HG02678 (cell line): ENCODE data around the gene ST6GALNAC6.
"Not testable (repeated sequence)": the region's sequence is repeated elsewhere in the genome, so short reads cannot be mapped to it uniquely, and the experiment has no call there.

Experiments used
- ATAC-seq: cut with Tn5 transposase; IDR thresholded peaks from one replicate; pipeline ENCODE4 v1.9.1; 2021; ENCODE audit warnings: mild to moderate bottlenecking, moderate library complexity; ENCODE audit not compliant: unreplicated experiment

The ST6GALNAC6 gene

GRCh38 chr9:127896395-127897192, 2.8 kb downstream of the ST6GALNAC6 start:
- no peak for ATAC-seq

- ATAC-seq = no peak
These were observed 3.6 kb downstream of the ST6GALNAC6 start for GRCh38 chr9:127895811-127896210.

- ATAC-seq = no peak
These were observed 6.0 kb downstream of the ST6GALNAC6 start for GRCh38 chr9:127893392-127893791.

- no peak for ATAC-seq
These were observed 6.6 kb downstream of the ST6GALNAC6 start for GRCh38 chr9:127892831-127893230.

- no peak for ATAC-seq
These were observed 9.3 kb downstream of the ST6GALNAC6 start for GRCh38 chr9:127890053-127890452.

- no peak for ATAC-seq
These were observed 11.6 kb downstream of the ST6GALNAC6 start for GRCh38 chr9:127887792-127888191.

GRCh38 chr9:127886401-127886972, 12.9 kb downstream of the ST6GALNAC6 start:
- ATAC-seq = no peak

- no peak for ATAC-seq
These were observed 13.7 kb downstream of the ST6GALNAC6 start for GRCh38 chr9:127885508-127886281.

- ATAC-seq = no peak
These were observed 14.4 kb downstream of the ST6GALNAC6 start for GRCh38 chr9:127884976-127885490.

- no peak for ATAC-seq
These were observed 14.9 kb downstream of the ST6GALNAC6 start for GRCh38 chr9:127884427-127884911.

- ATAC-seq = no peak
These were observed 15.4 kb downstream of the ST6GALNAC6 start for GRCh38 chr9:127883959-127884358.

GRCh38 chr9:127881715-127882114, 17.7 kb downstream of the ST6GALNAC6 start:
- not testable (repeated sequence) for ATAC-seq

GRCh38 chr9:127880143-127880542, 19.3 kb downstream of the ST6GALNAC6 start:
- no peak for ATAC-seq

GRCh38 chr9:127878652-127879390, 20.6 kb downstream of the ST6GALNAC6 start:
- no peak for ATAC-seq

GRCh38 chr9:127878001-127878651, 21.3 kb downstream of the ST6GALNAC6 start:
- no peak for ATAC-seq

GRCh38 chr9:127877566-127877998, 21.8 kb downstream of the ST6GALNAC6 start, which contains the start of gene AK1:
TSS of gene AK1 (minus strand) at chr9:127877675. CDS start at chr9:127874617, 3,058 bp downstream.
- ATAC-seq = no peak

GRCh38 chr9:127876764-127877562, 22.4 kb downstream of the ST6GALNAC6 start:
- ATAC-seq = no peak

GRCh38 chr9:127876026-127876763, 23.2 kb downstream of the ST6GALNAC6 start:
- ATAC-seq = no peak
